Measurements from ENCODE around the gene G6PD.

The G6PD gene

DNA sequence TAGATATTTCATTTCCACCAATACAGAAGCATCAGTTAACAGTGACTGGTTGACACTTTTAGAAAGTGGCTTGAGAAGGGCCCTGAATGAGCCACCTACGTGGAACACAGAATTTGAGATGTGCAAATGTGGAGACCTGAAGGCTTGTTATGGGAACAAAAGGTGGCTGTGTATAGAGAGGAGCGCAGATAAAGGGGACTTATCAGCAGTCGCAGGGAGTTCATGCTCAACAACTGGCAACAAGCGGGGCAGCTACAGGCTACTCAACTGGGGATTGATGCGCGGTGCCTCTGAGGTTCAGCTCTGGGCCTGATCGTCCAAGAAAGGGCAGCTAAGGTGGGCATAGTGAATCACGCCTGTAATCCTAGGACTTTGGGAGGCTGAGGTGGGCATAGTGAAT lies 27.3 kb downstream of the G6PD start:
- H3K4me1 Mint-ChIP-seq: peaks cover 31% of the 10 kb centered on the region
- peaks cover 5% of the 10 kb centered on the region for H3K36me3 Mint-ChIP-seq (ENCODE audit: low read depth)
- no peak overlapping the region for H3K4me3 Mint-ChIP-seq
- H3K27ac Mint-ChIP-seq: no peak overlapping the region
- no peak for TF ChIP-seq CTCF (IDR thresholded peaks at IDR 0.05)
- H3K9me3 Mint-ChIP-seq: peaks cover 47% of the 10 kb centered on the region
- H3K27me3 Mint-ChIP-seq (ENCODE audit: low read depth, poor library complexity): peaks cover 4% of the 10 kb centered on the region
- DNase-seq: no peak

GRCh38 chrX:154517101-154517781 lies 29.4 kb downstream of the G6PD start:
- Mint-ChIP-seq H3K4me3 (peak overlapping the region; percentile 81), H3K27ac (peak overlapping the region; percentile 71)

DNA sequence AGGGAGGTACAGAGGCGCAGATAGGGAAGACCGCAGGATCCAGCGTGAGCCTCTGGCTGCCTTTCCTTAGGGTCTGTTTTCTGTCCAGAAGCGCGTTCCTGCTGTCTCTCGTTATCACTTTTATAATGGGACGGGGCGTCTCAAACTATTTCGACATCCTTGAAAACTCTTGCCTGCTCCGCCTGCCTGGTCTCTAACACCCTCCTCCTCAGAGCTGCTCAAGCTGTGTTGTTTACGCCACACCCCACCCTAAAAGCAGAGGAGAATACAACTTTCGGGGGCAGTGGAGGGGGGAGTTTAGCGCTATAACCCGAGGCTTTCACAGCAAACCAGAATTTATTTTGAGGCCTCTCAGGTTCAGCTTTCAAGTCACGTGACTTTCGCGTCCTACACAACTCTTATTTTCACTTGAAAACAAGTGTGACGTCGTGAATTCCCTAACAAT lies 30.0 kb downstream of the G6PD start:
- Mint-ChIP-seq H3K9me3 (peaks cover 39% of the 10 kb centered on the region), H3K27me3 (ENCODE audit: low read depth, poor library complexity) (peaks cover 6% of the 10 kb centered on the region), H3K27ac (peak overlapping the region; percentile 99), H3K4me3 (peak overlapping the region; percentile 81), H3K4me1 (peaks cover 38% of the 10 kb centered on the region), H3K36me3 (ENCODE audit: low read depth) (peaks cover 12% of the 10 kb centered on the region)
- DNase-seq: no peak
- no peak for TF ChIP-seq CTCF (IDR thresholded peaks at IDR 0.05)

More at GRCh38 chrX:154517101-154517781, 29.4 kb downstream of the G6PD start:
- TF ChIP-seq CTCF (IDR thresholded peaks at IDR 0.05): no peak
- Mint-ChIP-seq H3K27me3 (ENCODE audit: low read depth, poor library complexity) (peaks cover 5% of the 10 kb centered on the region), H3K4me1 (peaks cover 39% of the 10 kb centered on the region), H3K9me3 (peaks cover 44% of the 10 kb centered on the region), H3K36me3 (ENCODE audit: low read depth) (peaks cover 12% of the 10 kb centered on the region)
- DNase-seq: peak; percentile 48

DNA sequence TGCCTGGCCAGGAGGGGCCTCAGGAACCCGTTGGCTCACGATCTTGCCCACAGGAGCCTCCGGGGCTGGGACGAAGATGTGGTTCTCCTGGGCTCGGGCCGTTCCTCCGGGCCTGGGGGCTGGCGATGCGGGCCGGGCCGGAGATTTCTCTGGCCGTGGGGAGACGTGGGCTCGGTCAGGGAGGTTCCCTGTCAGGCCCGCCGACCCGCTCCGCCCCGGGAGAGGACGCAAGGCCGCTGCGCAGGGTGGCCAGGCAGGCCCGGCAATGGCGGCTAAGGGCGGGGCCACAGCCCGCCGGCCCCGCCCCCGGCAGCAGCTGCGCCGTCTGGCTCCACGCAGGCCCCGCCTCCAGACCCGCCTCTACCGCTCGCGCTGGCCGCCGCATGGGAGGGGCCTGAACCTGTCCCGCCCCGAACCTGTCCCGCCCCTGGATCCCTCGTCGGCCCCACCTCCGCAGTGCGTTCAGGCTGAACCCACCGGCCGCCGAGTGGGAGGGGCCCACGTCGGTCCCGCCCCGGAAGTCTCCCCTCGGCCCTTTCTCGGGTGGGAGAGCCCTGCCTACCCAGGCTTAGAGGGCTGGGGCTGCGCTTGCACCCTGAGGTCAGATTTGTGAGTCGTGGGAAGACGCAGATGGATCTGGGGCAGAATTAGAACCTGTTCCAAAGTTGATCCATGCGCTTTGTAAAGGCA lies 30.5 kb downstream of the G6PD start, which contains the start of gene FAM3A:
Gene FAM3A (minus strand): TSS at position 267 of the 690 bp plus-strand sequence. CDS start 460 bp downstream, outside the sequence.
- TF ChIP-seq CTCF (IDR thresholded peaks at IDR 0.05): no peak
- Mint-ChIP-seq H3K4me3 (peak within 1 kb of the TSS; percentile 82), H3K4me1 (peaks cover 43% of the 10 kb centered on the region), H3K27me3 (ENCODE audit: low read depth, poor library complexity) (peaks cover 6% of the 10 kb centered on the region), H3K36me3 (ENCODE audit: low read depth) (peaks cover 13% of the 10 kb centered on the region), H3K9me3 (peaks cover 41% of the 10 kb centered on the region), H3K27ac (peak within 1 kb of the TSS; percentile 99)
- peak; percentile 93 for DNase-seq

- peaks cover 2% of the 10 kb centered on the region for H3K27me3 Mint-ChIP-seq (ENCODE audit: low read depth, poor library complexity)
- H3K4me3 Mint-ChIP-seq: peak overlapping the region; percentile 82
- H3K36me3 Mint-ChIP-seq (ENCODE audit: low read depth): peaks cover 19% of the 10 kb centered on the region
- H3K27ac Mint-ChIP-seq: no peak overlapping the region
- H3K9me3 Mint-ChIP-seq: peaks cover 49% of the 10 kb centered on the region
- no peak for DNase-seq
- H3K4me1 Mint-ChIP-seq: peaks cover 49% of the 10 kb centered on the region
- no peak for TF ChIP-seq CTCF (IDR thresholded peaks at IDR 0.05)
Measured at GRCh38 chrX:154515090-154515965, 31.3 kb downstream of the G6PD start.
